Measurements from ENCODE around the gene WDR53. TPM values are rescaled to one million over a fixed set of nuclear protein-coding genes. Genes with fewer than 3 reads are reported as not detected.
A peak's percentile ranks its signal among the peaks of the same experiment; 100 is the strongest.

The WDR53 gene
- total RNA-seq, 1 donor from 2014 or later = 10.0 TPM

DNA sequence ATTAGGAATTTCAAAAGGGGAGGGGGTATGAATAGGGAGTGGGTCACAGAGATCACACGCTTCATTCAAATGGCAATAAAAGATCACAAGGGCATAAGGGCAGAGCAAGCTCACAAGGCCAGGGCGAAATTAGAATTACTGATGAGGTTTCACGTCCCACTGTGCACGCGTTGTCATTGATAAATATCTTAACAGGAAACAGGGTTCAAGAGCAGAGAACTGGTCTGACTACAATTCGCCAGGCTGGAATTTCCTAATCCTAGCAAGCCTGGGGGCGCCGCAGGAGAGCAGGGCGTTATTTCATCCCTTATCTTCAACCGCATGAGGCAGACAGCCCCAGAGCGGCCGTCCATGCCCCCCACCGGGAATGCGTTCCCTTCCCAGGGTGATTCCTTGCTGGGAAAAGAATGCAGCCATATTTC lies 35.1 kb downstream of the WDR53 start:
- Histone ChIP-seq H3K27ac (replicated peaks) (no peak overlapping the region), H3K36me3 (no peaks in the 10 kb centered on the region), H3K27me3 (ENCODE audit: low read depth) (peaks cover 26% of the 10 kb centered on the region), H3K9me3 (replicated peaks) (peaks cover 9% of the 10 kb centered on the region), H3K4me3 (no peak overlapping the region), H3K4me1 (peaks cover 4% of the 10 kb centered on the region)
- DNase-seq = no peak
- intact Hi-C loops (cut with micrococcal nuclease) = no loop called here
- TF ChIP-seq, protein P1, sequence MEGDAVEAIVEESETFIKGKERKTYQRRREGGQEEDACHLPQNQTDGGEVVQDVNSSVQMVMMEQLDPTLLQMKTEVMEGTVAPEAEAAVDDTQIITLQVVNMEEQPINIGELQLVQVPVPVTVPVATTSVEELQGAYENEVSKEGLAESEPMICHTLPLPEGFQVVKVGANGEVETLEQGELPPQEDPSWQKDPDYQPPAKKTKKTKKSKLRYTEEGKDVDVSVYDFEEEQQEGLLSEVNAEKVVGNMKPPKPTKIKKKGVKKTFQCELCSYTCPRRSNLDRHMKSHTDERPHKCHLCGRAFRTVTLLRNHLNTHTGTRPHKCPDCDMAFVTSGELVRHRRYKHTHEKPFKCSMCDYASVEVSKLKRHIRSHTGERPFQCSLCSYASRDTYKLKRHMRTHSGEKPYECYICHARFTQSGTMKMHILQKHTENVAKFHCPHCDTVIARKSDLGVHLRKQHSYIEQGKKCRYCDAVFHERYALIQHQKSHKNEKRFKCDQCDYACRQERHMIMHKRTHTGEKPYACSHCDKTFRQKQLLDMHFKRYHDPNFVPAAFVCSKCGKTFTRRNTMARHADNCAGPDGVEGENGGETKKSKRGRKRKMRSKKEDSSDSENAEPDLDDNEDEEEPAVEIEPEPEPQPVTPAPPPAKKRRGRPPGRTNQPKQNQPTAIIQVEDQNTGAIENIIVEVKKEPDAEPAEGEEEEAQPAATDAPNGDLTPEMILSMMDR (IDR thresholded peaks at IDR 0.05; ENCODE audit: borderline replicate concordance) = no peak

DNA sequence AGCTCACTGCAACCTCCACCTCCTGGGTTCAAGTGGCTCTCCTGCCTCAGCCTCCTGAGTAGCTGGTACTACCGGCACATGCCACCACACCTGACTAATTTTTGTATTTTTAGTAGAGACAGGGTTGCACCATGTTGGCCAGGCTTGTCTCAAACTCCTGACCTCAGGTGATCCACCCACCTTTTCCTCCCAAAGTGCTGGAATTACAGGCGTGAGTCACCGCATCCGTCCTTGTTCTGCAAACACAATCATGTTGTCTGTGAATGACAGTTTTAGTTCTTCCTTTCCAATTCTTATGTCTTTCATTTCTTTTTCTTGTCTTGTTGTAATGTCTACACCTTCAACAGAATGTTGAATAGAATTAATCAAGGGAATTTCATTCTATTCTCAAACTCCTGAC lies 36.9 kb downstream of the WDR53 start:
- Histone ChIP-seq H3K9me3 (replicated peaks) (peaks cover 9% of the 10 kb centered on the region), H3K27me3 (ENCODE audit: low read depth) (peaks cover 23% of the 10 kb centered on the region), H3K27ac (replicated peaks) (no peak overlapping the region), H3K4me1 (peaks cover 4% of the 10 kb centered on the region), H3K4me3 (no peak overlapping the region), H3K36me3 (no peaks in the 10 kb centered on the region)
- intact Hi-C loops (cut with micrococcal nuclease) = no loop called here
- DNase-seq = no peak
- TF ChIP-seq, protein P1 (IDR thresholded peaks at IDR 0.05; ENCODE audit: borderline replicate concordance) = no peak

DNA sequence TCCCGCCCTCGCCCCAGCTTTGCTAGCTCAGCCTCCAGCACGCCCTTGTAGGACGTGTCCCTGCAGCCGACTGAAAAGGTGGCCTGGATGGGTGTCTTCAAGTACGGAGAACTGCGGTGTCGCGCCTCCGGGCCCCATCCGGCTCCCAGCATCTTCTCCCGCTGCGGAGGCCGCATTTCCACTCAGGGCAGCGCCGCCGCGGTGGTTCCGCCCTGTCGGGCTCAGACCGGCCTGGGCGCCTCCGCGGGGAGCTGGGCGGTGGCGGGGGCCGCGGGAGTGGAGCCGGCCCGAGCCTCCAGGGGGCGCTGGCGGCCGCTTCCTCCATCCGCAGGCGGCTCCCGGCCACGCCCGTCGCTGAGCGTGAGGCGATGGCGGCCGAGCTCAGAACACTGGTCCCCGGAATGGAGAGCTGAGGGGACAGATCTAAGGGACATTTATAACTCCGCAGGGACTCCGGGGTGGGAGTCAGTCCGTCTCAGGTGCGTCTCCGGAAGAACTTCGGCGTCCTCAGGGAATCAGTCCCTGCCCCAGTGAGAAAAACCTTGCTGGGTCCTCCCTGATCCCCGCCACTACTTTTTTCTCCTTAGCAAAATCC lies 39.6 kb downstream of the WDR53 start:
- intact Hi-C loops (cut with micrococcal nuclease) = no loop called here
- H3K4me3 ChIP-seq = peak overlapping the region; percentile 64
- peaks cover 4% of the 10 kb centered on the region for H3K4me1 ChIP-seq
- H3K27ac ChIP-seq (replicated peaks) = peak overlapping the region; percentile 40
- no peaks in the 10 kb centered on the region for H3K36me3 ChIP-seq
- H3K9me3 ChIP-seq (replicated peaks) = peaks cover 9% of the 10 kb centered on the region
- TF ChIP-seq, protein P1 (IDR thresholded peaks at IDR 0.05; ENCODE audit: borderline replicate concordance) = peak; percentile 78
- peak; percentile 76 for DNase-seq
- H3K27me3 ChIP-seq (ENCODE audit: low read depth) = peaks cover 23% of the 10 kb centered on the region

DNA sequence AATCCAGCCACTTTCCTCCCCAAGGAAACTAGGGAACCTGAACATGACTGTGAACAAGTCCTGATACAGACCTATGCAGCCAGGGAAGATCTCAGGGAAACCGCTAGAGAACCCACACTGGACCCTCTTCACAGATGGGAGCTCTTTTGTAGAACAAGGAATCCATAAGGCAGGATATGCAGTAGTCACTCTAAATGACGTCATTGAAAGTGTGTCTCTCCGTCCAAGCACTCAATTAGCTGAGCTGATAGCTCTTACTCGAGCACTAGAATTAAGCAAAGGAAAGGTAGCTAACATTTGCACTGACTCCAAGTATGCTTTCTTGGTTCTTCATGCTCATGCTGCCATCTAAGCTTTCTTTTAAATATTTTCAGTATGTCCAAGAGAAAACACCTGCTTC lies 43.2 kb downstream of the WDR53 start:
- no peak for DNase-seq
- no peak overlapping the region for H3K27ac ChIP-seq (replicated peaks)
- H3K36me3 ChIP-seq = no peaks in the 10 kb centered on the region
- peaks cover 4% of the 10 kb centered on the region for H3K4me1 ChIP-seq
- intact Hi-C loops (cut with micrococcal nuclease) = no loop called here
- H3K4me3 ChIP-seq = no peak overlapping the region
- H3K9me3 ChIP-seq (replicated peaks) = peaks cover 16% of the 10 kb centered on the region
- H3K27me3 ChIP-seq (ENCODE audit: low read depth) = no peaks in the 10 kb centered on the region
- TF ChIP-seq, protein P1 (IDR thresholded peaks at IDR 0.05; ENCODE audit: borderline replicate concordance) = no peak

DNA sequence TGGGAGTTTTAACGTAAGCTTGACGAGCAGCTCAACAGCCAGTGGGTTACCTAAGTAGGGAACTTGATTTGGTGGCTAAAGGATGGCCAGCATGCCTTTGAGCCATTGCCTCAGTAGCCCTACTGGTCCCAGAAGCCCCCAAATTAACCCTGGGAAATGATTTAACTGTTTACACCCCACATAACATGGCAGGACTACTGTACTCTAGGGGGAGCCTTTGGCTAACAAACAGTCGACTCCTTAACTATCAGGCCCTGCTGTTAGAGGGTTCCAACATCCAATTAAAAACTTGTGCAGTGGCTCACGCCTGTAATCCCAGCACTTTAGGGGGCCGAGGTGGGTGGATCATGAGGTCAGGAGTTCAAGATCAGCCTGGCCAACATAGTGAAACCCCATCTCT lies 43.8 kb downstream of the WDR53 start:
- intact Hi-C loops (cut with micrococcal nuclease) = no loop called here

More for the DNA sequence above, 43.8 kb downstream of the WDR53 start:
- H3K27me3 ChIP-seq (ENCODE audit: low read depth) = no peaks in the 10 kb centered on the region
- no peaks in the 10 kb centered on the region for H3K36me3 ChIP-seq
- no peak overlapping the region for H3K27ac ChIP-seq (replicated peaks)
- H3K4me1 ChIP-seq = peaks cover 4% of the 10 kb centered on the region
- TF ChIP-seq, protein P1 (IDR thresholded peaks at IDR 0.05; ENCODE audit: borderline replicate concordance) = peak; percentile 9
- H3K4me3 ChIP-seq = no peak overlapping the region
- H3K9me3 ChIP-seq (replicated peaks) = peaks cover 22% of the 10 kb centered on the region
- DNase-seq = no peak
